ENCODE data around the gene PLCB1.

DNA sequence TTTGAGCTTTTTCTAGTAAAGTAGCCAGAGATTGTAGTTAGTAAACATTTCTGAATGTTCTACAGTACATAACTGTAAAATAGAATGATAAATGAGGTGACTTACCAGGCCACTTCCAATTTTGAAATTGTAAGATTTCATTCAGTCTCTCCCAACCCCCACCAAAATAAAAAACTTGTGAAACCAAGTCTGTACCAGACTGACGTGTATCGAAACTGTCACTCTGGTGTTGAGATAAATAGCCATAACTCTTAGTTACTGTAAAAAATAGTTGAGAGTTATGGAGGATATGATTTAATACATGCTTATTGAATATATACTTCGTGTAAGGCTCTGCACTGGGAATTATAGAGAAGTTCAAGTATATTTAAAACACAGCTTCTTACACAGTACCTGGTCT, 455.7 kb downstream of the PLCB1 start:
- no peak for TF ChIP-seq GATA2 (IDR thresholded peaks at IDR 0.05; ENCODE audit: low read depth, low read length)
- TF ChIP-seq GATA3 (IDR thresholded peaks at IDR 0.05; ENCODE audit: low read depth, low read length) = no peak
